Measurements from ENCODE around the gene KLHL11. TPM values are rescaled to one million over a fixed set of nuclear protein-coding genes. Genes with fewer than 3 reads are reported as not detected.
A peak's percentile ranks its signal among the peaks of the same experiment; 100 is the strongest.

The KLHL11 gene
- total RNA-seq, 2 experiments from 2014 or later = 13.9 to 14.4 TPM

DNA sequence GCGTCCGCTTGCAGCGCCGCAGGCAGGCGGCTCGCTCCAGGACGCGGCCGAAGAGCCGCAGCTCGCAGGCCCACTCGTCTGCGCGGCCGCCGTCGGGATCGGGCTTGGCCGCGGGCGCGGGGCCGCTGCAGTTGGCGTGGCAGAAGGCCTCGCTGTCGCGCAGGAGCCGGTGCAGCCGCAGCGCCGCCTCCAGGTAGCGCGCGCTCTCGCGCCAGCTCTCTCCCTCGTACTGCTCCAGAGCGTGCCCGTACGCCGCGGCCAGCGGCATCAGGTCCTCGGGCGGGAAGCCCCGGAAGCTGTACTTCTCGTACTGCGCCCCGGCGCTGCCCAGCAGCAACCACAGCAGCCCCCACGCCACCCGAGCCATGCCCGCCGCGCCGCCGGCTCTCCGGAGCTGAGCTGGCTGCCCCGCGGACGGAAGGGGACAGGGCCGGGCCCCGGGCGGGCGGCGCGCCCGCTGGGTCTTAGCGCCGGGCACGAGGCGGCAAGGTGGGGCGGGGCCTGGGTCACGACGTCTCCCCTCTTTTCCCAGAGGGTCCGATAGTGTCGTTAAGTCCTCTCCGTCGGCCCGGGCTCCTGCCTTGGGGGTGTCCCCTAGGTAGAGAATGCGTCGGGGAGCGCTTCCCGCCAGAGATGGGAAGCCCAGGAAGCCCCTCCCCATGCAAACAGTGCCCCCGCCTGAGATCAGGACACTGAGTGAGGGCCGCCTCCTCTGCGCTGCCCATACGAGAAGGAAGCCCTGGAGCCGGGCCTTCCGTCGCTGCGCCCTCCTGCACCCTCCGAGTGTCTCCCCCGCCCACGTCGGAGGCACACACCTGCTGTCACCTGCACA, 53.5 kb downstream of the KLHL11 start, which contains the start of gene P3H4:
TSS of gene P3H4 (minus strand) at position 401 of the 832 bp plus-strand sequence. CDS start at position 367, 34 bp downstream.
- Mint-ChIP-seq H3K27me3 (peaks cover 19% of the 10 kb centered on the region), H3K27ac (peak within 1 kb of the TSS; percentile 1), H3K36me3 (ENCODE audit: low read depth) (no peaks in the 10 kb centered on the region), H3K4me3 (peak within 1 kb of the TSS; percentile 76), H3K9me3 (no peaks in the 10 kb centered on the region), H3K4me1 (peaks cover 16% of the 10 kb centered on the region)
- DNase-seq = peak; percentile 79
- ChIA-PET POLR2A (interaction anchor here (1.0 to 2.2 kb wide), 8 partner anchors 8 to 122 kb away, joined by 3 to 12 read pairs (median 4); partner anchors contain the start of gene EIF1), CTCF (interaction anchor here (0.7 to 3.2 kb wide), 21 partner anchors 9 to 159 kb away, joined by 3 to 23 read pairs (median 4); partner anchors contain the start of genes EIF1, JUP, KLHL10 and KLHL11)

DNA sequence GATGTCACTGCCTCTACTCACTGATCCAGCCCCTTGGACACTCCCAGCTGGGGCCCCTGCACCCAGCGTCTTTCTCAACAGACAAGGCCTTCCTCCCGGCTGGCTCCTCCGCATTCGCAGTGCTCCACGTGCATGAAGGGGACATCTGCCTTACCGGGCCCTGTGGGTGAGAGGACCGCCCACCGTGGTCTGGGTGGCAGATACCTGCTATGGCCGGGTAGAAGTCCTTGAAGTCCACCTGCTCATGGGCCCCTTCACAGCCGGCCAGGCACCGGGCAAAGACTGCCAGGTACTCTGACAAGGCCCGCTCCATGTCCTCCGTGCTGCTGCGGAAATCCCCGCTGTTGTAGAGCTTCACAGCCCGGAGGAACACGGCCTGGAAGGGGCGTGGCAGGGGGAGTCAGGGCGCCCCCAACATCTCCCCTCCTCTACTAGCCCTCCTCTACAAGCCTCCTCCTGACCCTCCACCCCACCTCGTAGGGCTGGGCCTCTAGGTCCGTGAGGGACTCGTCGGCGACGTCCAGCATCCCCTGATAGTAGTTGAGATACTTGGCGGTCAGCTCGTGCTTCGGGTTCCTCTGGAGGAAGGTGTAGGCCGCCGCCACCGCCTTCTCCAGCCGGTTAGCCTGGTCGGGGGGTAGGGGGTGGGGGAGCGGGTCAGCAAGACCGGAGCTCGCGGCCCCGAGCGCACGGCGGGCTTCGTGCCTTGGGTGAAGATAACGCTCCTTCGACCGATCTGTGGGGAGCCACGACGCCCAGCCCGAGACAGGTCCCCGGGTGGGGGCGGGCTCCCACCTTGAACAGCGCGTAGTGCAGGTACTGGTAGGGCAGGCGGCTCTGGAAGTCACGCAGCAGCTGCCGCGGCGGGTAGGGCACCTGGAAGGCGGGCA, 54.3 kb downstream of the KLHL11 start:
- no peak overlapping the region for H3K27ac Mint-ChIP-seq
- no peaks in the 10 kb centered on the region for H3K9me3 Mint-ChIP-seq
- ChIA-PET CTCF (interaction anchor here (0.8 to 3.2 kb wide), 19 partner anchors 9 to 122 kb away, joined by 3 to 23 read pairs (median 4); partner anchors contain the start of genes EIF1, JUP, KLHL10 and KLHL11), POLR2A (interaction anchor here (1.0 to 2.2 kb wide), 9 partner anchors 9 to 121 kb away, joined by 3 to 12 read pairs (median 4); partner anchors contain the start of gene EIF1)
- H3K4me3 Mint-ChIP-seq = peak overlapping the region; percentile 44
- peaks cover 16% of the 10 kb centered on the region for H3K4me1 Mint-ChIP-seq
- DNase-seq = no peak
- no peaks in the 10 kb centered on the region for H3K36me3 Mint-ChIP-seq (ENCODE audit: low read depth)
- peaks cover 19% of the 10 kb centered on the region for H3K27me3 Mint-ChIP-seq

DNA sequence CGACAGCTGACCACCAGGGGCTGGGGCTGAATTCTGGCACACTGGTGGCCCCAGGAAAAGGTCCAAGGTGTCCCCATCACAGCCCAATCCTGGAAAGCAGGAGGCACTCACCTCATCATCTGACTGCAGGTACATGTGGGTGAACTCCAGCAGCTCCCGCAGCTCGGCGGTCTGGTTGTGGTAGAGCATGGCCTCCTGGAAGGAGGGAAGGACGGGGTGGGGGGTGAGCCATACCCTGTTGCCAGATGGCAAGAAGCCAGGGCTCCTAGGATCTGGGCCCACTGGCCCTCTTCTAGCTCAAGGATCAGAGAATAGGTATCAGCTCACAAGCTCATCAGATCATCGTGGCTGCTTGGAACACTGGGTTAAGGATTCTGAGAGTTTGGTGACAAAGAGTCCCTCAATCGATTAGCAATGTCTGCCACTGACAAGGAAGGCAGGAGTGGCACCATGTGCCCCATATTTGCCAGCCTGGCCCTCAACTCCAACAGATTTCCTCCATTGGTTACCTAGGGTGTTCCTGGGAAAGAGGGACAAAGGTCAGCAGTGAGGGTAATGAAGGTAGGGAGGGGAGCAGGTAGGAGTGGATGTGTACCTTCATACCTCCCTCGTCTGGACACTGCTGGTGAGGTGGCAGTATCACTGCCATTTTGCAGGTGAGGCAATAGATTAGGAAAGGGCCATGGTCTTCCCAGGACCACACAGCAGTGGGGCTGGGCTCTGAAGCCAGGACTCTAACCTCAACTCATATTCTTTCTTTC, 58.4 kb downstream of the KLHL11 start:
- H3K4me3 Mint-ChIP-seq = no peak overlapping the region
- H3K4me1 Mint-ChIP-seq = peaks cover 8% of the 10 kb centered on the region
- H3K36me3 Mint-ChIP-seq (ENCODE audit: low read depth) = no peaks in the 10 kb centered on the region
- H3K27me3 Mint-ChIP-seq = peaks cover 5% of the 10 kb centered on the region
- ChIA-PET CTCF (no interaction called here), POLR2A (no interaction called here)
- DNase-seq = no peak
- H3K9me3 Mint-ChIP-seq = no peaks in the 10 kb centered on the region
- H3K27ac Mint-ChIP-seq = no peak overlapping the region

Other genes with a start within 250 kb of the KLHL11 start
- gene KRT17, start 240.8 kb downstream of the KLHL11 start, total RNA-seq = not detected
- 100 to 1,000 TPM; 933 to 950 TPM for gene EIF1, start 176.5 kb downstream of the KLHL11 start, total RNA-seq
- gene GAST, start 153.1 kb downstream of the KLHL11 start, total RNA-seq = not detected
- gene HAP1, start 130.8 kb downstream of the KLHL11 start, total RNA-seq = under 1 TPM; 0.05 TPM
- under 1 TPM; 0.35 to 0.45 TPM for gene JUP, start 78.7 kb downstream of the KLHL11 start, total RNA-seq
- gene P3H4, start 53.5 kb downstream of the KLHL11 start, total RNA-seq = 1 to 10 TPM; 1.8 to 1.9 TPM
- gene FKBP10, start 52.4 kb downstream of the KLHL11 start, total RNA-seq = not detected
- 10 to 100 TPM; 16.1 to 19.0 TPM for gene NT5C3B, start 29.2 kb downstream of the KLHL11 start, total RNA-seq
- not detected for gene KLHL10, start 27.6 kb downstream of the KLHL11 start, total RNA-seq
- gene ACLY, start 53.5 kb upstream of the KLHL11 start, total RNA-seq = 100 to 1,000 TPM; 177 to 183 TPM
- gene ODAD4, start 65.2 kb upstream of the KLHL11 start, total RNA-seq = 1 to 10 TPM; 1.7 to 2.0 TPM
- 10 to 100 TPM; 89.8 to 91.0 TPM for gene CNP, start 101.4 kb upstream of the KLHL11 start, total RNA-seq
- gene DNAJC7, start 152.0 kb upstream of the KLHL11 start, total RNA-seq = 10 to 100 TPM; 88.7 to 95.1 TPM
- 10 to 100 TPM; 21.3 to 22.7 TPM for gene NKIRAS2, start 154.7 kb upstream of the KLHL11 start, total RNA-seq
- gene C17orf113, start 185.2 kb upstream of the KLHL11 start, total RNA-seq = under 1 TPM in 1 of 2 experiments, not detected in 1; 0.05 TPM
- not detected for gene ZNF385C, start 233.1 kb upstream of the KLHL11 start, total RNA-seq
- gene DHX58, start 247.3 kb upstream of the KLHL11 start, total RNA-seq = 10 to 100 TPM; 97.0 to 97.3 TPM

Data from activated CD4-positive, alpha-beta memory T cell treated with anti-CD3 and anti-CD28 coated beads, Interleukin-2, amount 10 ng/mL, durations not matched to agents 7 days and 5 days (primary cell).